Keratinocyte (primary cell): Measurements from ENCODE around the gene DCTN4.

ENCODE experiments used
- EZH2 ChIP-seq: IDR thresholded peaks from one replicate; pipeline ENCODE4 v1.6.1; 2012; ENCODE audit warnings: inconsistent platforms, mild to moderate bottlenecking, low read length, moderate library complexity
- TF ChIP-seq, protein P1 (sequence below), 3 experiments: IDR thresholded peaks in 1 of 3; conservative IDR thresholded peaks in 1 of 3; optimal IDR thresholded peaks in 1 of 3; 2 replicates in 2 of 3; 3 replicates in 1 of 3; pipeline versions ENCODE3 to v1.5.1; 2011; ENCODE audit warnings: low read length in 3 of 3, mild to moderate bottlenecking in 3 of 3, moderate library complexity in 2 of 3, control low read depth in 1 of 3, inconsistent platforms in 1 of 3; ENCODE audit not compliant: insufficient read depth in 2 of 3; ENCODE audit errors: extremely low read depth in 1 of 3

- no peak for TF ChIP-seq EZH2
- TF ChIP-seq, protein P1, sequence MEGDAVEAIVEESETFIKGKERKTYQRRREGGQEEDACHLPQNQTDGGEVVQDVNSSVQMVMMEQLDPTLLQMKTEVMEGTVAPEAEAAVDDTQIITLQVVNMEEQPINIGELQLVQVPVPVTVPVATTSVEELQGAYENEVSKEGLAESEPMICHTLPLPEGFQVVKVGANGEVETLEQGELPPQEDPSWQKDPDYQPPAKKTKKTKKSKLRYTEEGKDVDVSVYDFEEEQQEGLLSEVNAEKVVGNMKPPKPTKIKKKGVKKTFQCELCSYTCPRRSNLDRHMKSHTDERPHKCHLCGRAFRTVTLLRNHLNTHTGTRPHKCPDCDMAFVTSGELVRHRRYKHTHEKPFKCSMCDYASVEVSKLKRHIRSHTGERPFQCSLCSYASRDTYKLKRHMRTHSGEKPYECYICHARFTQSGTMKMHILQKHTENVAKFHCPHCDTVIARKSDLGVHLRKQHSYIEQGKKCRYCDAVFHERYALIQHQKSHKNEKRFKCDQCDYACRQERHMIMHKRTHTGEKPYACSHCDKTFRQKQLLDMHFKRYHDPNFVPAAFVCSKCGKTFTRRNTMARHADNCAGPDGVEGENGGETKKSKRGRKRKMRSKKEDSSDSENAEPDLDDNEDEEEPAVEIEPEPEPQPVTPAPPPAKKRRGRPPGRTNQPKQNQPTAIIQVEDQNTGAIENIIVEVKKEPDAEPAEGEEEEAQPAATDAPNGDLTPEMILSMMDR (optimal IDR thresholded peaks at IDR 0.05 in 1 of 3, IDR thresholded peaks at IDR 0.05 in 1 of 3, conservative IDR thresholded peaks at IDR 0.05 in 1 of 3; ENCODE audit: extremely low read depth in 1 of 3, insufficient read depth in 2 of 3, low read length in 3 of 3): no peak
These were observed 12.4 kb upstream of the DCTN4 start for GRCh38 chr5:150771034-150771795.
